ENCODE results near the gene SFMBT1.

- TF ChIP-seq CTCF (IDR thresholded peaks at IDR 0.05; ENCODE audit: borderline replicate concordance, extremely low read depth, low read length, poor library complexity, severe bottlenecking) (peak; percentile 3), EZH2 (IDR thresholded peaks at IDR 0.05; ENCODE audit: borderline replicate concordance, low read depth, low read length, severe bottlenecking) (no peak)
Observed at GRCh38 chr3:52892625-52893311, 153.1 kb downstream of the SFMBT1 start.

Measured in DND-41 (cell line).